ENCODE data around the gene RNF157. TPM values are rescaled to one million over a fixed set of nuclear protein-coding genes. Genes with fewer than 3 reads are reported as not detected.
A peak's percentile ranks its signal among the peaks of the same experiment; 100 is the strongest.

Gene RNF157
- total and polyA plus RNA-seq, 10 of the 15 experiments (the other 5 are each of a cell fraction or from before 2014, with no cell fraction given) = 1.4 to 15.9 (median 9.6) TPM

DNA sequence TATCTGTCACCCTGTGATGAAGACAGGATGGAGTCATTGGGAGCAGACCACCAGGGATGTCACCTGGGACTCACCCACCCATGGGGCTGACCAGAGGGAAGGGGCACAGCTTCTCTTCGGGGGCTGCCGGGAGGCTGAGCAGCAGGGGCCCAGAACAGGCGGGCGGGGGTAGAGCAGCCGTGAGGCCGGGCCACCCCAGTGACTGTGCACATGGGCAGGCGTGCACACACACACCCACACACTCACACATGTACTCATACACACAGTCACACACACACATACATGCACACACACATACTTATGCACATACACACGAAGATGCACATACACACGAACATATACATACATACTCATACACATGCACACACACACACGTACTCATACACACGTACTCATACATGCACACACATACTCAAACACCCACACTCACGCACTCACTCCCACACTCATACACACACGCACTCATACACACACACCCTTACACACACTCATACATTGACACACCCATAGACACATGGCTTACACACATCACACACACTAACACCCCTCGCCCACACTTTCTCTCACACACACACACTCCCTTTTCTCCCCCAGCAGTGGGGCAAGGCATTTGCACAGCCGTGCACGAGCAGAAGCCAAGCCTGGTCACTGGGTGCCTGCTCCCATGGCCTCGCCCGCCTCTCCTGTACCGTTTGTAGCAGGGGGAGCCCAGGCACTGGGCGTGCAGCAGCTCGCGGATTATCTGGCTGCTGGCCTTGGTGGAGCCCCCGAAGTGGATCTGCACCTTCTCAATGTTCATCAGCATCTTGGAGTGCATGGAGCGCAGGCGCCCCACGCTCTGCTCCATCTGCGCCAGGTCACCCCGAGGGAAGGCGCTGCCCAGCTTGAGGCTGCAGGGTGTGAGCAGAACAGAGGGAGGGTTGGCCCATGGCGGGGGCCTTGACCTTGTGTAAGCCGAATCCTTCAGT is 37.3 kb upstream of the RNF157 start:
- ChIA-PET RAD21 (ENCODE audit: unreplicated experiment) (interaction anchor here (0.6 to 6.0 kb wide), 8 partner anchors 11 to 158 kb away, joined by 3 to 149 read pairs (median 20); no protein-coding TSS in a partner anchor), POLR2A (interaction anchor here (0.6 to 1.1 kb wide), 3 partner anchors 8 to 286 kb away, joined by 3 to 7 read pairs (median 3); no protein-coding TSS in a partner anchor), CTCF (interaction anchor here (0.7 to 7.4 kb wide), 7 partner anchors 14 to 264 kb away, joined by 3 to 316 read pairs (median 28); partner anchors contain the start of gene EXOC7), SMC1A (ENCODE audit: uncharacterized antibody, unreplicated experiment) (interaction anchor here (0.9 to 9.4 kb wide), 10 partner anchors 9 to 263 kb away, joined by 3 to 63 read pairs (median 19); partner anchors contain the start of gene UBALD2)
- BruUV-seq (replicated peaks) = no TSS peak
- Histone ChIP-seq H3K9me3 (replicated peaks; ENCODE audit: control insufficient read depth, insufficient read depth, low read length) (no peaks in the 10 kb centered on the region), H3K27ac (ENCODE audit: control insufficient read depth, insufficient read depth) (no peak overlapping the region), H3K4me2 (ENCODE audit: control insufficient read depth, insufficient read depth) (no peak overlapping the region), H3K27me3 (replicated peaks in 1 of 2; ENCODE audit: control insufficient read depth in 2 of 2, insufficient read depth in 2 of 2, low read length in 1 of 2) (no peaks in the 10 kb centered on the region), H3K4me1 (ENCODE audit: control insufficient read depth, insufficient read depth, low read length) (peaks cover 15% of the 10 kb centered on the region), H3K36me3 (ENCODE audit: control insufficient read depth in 2 of 2, insufficient read depth in 2 of 2, low read length in 1 of 2) (no peaks in the 10 kb centered on the region), H3K79me2 (ENCODE audit: control insufficient read depth, insufficient read depth, low read length) (peaks cover under 1% of the 10 kb centered on the region), H3K4me3 (no peak overlapping the region), H2AFZ (ENCODE audit: control insufficient read depth, low read depth, low read length) (no peak overlapping the region), H3K9ac (ENCODE audit: control insufficient read depth, insufficient read depth, low read length) (no peak overlapping the region), H4K20me1 (ENCODE audit: control insufficient read depth, insufficient read depth) (no peaks in the 10 kb centered on the region)
- DNase-seq (ENCODE audit: low read depth, low spot score) (no peak), FAIRE-seq (peak; percentile 64), ATAC-seq (no peak)
- intact Hi-C loops (cut with micrococcal nuclease; ENCODE audit: unreplicated experiment) = no loop called here
- in situ Hi-C loops (cut with MboI) = no loop called here
- WGBS (ENCODE audit: insufficient coverage, insufficient replicate concordance, low lambda C conversion rate, missing lambda C conversion rate) = 92% methylated on average over 31 of the region's 31 CpGs
- TF ChIP-seq, protein P1, sequence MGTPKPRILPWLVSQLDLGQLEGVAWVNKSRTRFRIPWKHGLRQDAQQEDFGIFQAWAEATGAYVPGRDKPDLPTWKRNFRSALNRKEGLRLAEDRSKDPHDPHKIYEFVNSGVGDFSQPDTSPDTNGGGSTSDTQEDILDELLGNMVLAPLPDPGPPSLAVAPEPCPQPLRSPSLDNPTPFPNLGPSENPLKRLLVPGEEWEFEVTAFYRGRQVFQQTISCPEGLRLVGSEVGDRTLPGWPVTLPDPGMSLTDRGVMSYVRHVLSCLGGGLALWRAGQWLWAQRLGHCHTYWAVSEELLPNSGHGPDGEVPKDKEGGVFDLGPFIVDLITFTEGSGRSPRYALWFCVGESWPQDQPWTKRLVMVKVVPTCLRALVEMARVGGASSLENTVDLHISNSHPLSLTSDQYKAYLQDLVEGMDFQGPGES (IDR thresholded peaks at IDR 0.05) = no peak
- TF ChIP-seq, protein P2, sequence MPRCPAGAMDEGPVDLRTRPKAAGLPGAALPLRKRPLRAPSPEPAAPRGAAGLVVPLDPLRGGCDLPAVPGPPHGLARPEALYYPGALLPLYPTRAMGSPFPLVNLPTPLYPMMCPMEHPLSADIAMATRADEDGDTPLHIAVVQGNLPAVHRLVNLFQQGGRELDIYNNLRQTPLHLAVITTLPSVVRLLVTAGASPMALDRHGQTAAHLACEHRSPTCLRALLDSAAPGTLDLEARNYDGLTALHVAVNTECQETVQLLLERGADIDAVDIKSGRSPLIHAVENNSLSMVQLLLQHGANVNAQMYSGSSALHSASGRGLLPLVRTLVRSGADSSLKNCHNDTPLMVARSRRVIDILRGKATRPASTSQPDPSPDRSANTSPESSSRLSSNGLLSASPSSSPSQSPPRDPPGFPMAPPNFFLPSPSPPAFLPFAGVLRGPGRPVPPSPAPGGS (IDR thresholded peaks at IDR 0.05; ENCODE audit: borderline replicate concordance, insufficient read depth, low read depth, low read length, poor library complexity, severe bottlenecking) = peak; percentile 99
- TF ChIP-seq NFIC (IDR thresholded peaks at IDR 0.05; ENCODE audit: low read depth, low read length) (0 out of 2 replicates have a peak, but pooled peaks have one; percentile 20), MYB (IDR thresholded peaks at IDR 0.05; ENCODE audit: borderline replicate concordance, low read depth, low read length) (no peak), TCF3 (IDR thresholded peaks at IDR 0.05; ENCODE audit: borderline replicate concordance, insufficient read depth, low read depth, low read length) (0 out of 2 replicates have a peak, but pooled peaks have one; percentile 55), STAT3 (IDR thresholded peaks at IDR 0.05; ENCODE audit: low read depth, low read length) (no peak), SP1 (IDR thresholded peaks at IDR 0.05; ENCODE audit: low read depth, low read length) (no peak), DPF2 (IDR thresholded peaks at IDR 0.05) (no peak)
- TF ChIP-seq, protein P3, sequence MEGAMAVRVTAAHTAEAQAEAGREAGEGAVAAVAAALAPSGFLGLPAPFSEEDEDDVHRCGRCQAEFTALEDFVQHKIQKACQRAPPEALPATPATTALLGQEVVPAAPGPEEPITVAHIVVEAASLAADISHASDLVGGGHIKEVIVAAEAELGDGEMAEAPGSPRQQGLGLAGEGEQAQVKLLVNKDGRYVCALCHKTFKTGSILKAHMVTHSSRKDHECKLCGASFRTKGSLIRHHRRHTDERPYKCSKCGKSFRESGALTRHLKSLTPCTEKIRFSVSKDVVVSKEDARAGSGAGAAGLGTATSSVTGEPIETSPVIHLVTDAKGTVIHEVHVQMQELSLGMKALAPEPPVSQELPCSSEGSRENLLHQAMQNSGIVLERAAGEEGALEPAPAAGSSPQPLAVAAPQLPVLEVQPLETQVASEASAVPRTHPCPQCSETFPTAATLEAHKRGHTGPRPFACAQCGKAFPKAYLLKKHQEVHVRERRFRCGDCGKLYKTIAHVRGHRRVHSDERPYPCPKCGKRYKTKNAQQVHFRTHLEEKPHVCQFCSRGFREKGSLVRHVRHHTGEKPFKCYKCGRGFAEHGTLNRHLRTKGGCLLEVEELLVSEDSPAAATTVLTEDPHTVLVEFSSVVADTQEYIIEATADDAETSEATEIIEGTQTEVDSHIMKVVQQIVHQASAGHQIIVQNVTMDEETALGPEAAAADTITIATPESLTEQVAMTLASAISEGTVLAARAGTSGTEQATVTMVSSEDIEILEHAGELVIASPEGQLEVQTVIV (IDR thresholded peaks at IDR 0.05; ENCODE audit: borderline replicate concordance, partially characterized antibody) = peak; percentile 23
- TF ChIP-seq, protein P4, sequence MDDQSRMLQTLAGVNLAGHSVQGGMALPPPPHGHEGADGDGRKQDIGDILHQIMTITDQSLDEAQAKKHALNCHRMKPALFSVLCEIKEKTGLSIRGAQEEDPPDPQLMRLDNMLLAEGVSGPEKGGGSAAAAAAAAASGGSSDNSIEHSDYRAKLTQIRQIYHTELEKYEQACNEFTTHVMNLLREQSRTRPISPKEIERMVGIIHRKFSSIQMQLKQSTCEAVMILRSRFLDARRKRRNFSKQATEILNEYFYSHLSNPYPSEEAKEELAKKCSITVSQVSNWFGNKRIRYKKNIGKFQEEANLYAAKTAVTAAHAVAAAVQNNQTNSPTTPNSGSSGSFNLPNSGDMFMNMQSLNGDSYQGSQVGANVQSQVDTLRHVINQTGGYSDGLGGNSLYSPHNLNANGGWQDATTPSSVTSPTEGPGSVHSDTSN (IDR thresholded peaks at IDR 0.05; ENCODE audit: insufficient replicate concordance, low read depth, low read length) = peak; percentile 54

All from GM12878 (cell line).